ENCODE measurements around the gene COX4I2.
"Not testable (repeated sequence)": the region's sequence is repeated elsewhere in the genome, so short reads cannot be mapped to it uniquely, and the experiment has no call there.

The COX4I2 gene

DNA sequence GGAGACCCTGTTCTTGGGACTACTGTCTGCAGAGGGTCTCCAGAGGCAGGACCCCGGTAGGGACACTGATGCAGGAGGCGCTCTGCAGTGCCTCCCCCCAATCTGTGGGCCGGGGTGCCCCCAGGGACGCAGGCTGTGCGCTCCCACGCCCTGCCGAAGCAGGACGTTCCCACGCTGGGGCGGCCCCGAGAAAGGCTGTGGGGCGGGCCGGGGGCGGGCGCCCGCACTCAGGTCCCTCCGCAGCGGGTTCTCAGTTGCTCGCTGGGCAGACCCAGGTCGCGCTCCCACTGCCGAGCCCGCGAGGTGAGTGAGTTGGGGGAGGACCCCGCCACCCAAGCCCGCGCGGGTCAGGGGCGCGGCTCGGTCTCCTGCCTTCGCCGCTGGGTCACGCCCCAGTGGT is at the start of gene COX4I2:
Gene COX4I2 (plus strand): TSS at position 253 of the 400 bp plus-strand sequence. CDS start 1,106 bp downstream, outside the sequence.
- no peak for DNase-seq (ENCODE audit: low read depth)

DNA sequence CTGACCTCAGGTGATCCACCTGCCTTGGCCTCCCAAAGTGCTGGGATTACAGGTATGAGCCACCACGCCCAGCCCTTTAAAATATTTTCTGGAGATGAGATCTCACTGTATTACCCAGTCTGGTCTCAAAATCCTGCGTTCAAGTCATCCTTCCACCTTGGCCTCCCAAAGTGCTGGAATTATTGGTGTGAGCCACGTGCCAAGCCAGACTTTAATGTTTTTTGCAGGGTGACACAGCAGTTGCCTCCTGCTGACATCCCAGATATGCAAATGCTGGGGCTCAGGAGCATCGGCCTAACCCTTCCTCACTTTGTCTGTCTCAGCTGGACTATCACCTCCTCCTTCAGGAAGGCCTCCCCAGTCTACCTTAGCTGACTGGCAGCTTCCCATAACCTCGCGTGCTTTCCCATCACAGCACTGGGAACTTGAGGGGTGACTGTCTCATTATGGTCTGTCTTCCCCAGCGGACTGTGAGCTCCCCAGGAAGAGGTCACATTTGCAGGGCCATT is 46.9 kb upstream of the COX4I2 start:
- DNase-seq (ENCODE audit: low read depth): no peak

DNA sequence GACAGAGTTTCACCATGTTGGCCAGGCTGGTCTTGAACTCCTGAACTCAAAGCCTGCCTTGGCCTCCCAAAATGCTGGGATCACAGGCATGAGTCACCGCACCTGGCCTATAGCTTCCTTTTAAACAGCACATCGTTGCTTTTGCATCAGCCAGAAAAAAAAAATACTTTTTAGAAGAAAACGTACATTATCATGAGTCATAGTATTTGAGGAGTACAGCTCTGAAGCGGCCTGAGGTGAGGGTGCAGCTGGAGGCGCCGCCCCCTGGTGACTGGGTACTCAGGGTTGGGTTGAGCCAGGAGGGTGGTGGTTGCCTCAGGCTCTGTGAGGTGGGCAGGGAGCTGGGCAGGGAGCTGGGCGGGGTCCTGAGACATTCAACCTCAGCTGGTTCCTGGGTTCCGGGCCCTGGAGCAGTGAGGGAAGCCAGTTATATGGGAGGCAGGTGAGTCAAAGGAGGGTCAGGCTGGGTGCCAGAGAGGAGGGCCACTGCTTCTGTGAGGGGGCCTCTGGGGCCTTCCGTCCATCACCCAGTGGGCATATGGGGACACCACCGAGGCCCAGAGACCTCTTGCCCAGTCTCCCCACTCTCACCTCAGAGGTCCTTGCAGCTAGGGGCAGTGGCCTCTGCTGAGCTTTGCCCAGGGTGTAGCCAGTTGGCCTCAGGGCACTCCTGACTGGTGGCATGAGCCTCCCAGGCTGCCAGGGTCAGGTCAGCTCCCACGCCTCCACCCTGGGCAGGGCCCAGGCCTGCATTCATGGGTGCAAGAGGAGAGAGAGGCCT is 44.3 kb upstream of the COX4I2 start:
- peak; percentile 89 for DNase-seq (ENCODE audit: low read depth)

DNA sequence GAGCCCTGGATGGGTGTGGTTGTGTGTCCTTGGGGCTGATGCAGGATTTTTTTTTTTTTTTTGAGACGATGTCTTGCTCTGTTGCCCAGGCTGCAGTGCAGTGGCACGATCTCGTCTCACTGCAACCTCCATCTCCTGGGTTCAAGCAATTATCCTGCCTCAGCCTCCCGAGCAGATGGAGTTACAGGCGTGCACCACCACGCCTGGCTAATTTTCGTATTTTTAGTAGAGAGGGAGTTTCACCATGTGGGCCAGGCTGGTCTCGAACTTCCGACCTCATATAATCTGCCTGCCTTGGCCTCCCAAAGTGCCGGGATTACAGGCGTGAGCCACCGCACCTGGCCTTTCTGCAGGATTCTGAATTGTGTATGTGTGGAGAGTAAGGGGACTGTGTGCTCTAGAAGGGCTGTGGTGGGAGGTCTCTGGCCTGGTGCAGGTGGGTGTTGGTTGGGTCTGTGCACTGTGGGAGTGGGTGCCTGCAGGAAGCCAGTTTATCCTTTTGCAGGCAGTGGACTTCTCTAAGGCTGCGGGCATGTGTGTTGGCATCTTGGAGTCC is 43.6 kb upstream of the COX4I2 start:
- no peak for DNase-seq (ENCODE audit: low read depth)

DNA sequence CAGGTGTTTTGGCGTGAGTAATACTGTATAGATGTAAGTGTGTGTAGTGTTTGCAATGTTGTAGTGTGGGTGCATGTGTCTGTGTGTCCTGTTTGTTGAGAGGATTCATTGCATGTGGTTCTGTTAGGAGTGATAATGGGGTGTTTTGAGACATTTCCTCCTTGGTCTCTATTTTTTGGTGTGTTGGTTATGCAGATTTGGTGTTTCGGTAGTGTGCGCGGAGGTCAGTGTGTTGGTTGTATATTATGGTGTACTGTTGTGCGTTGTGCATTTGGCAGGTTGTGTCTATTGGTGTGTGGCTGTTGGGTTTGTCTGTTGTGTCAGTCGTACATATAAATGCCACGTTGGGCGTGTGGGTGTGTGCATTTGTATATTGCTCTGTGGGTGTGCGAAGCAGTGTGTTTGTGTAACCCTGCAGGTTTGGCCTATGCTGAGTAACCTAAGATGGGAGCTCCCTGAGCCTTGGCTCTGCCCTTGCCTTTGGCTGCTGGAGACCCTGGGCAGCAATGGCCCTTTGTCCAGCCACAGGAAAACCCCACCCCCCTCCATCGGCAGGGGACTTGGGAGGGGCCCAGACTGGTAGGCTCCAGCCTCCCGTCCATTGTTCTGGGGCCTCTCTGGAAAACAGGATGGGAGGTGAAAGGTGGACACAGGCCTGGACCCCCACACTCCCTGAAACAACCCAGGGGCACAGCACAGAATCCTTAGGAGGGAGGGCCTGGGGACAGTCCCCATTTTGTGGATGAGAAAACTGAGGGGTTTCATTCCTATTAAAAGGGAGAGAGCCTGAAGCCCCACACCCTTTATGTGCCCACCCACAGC is 42.9 kb upstream of the COX4I2 start:
- DNase-seq (ENCODE audit: low read depth): no peak

DNA sequence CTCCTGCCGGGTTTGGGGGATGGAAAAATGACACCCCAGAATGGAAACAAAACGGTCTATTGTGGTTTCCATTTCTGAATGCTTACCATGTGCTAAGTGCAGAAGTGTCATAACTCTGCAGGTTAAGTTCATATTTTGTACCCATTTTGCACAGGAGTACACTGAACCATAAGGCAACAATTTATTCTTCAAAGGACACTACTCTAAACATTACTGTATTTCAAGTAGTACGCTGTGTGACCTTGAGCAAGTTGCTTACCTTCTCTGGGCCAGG is 42.4 kb upstream of the COX4I2 start:
- DNase-seq (ENCODE audit: low read depth): no peak

DNA sequence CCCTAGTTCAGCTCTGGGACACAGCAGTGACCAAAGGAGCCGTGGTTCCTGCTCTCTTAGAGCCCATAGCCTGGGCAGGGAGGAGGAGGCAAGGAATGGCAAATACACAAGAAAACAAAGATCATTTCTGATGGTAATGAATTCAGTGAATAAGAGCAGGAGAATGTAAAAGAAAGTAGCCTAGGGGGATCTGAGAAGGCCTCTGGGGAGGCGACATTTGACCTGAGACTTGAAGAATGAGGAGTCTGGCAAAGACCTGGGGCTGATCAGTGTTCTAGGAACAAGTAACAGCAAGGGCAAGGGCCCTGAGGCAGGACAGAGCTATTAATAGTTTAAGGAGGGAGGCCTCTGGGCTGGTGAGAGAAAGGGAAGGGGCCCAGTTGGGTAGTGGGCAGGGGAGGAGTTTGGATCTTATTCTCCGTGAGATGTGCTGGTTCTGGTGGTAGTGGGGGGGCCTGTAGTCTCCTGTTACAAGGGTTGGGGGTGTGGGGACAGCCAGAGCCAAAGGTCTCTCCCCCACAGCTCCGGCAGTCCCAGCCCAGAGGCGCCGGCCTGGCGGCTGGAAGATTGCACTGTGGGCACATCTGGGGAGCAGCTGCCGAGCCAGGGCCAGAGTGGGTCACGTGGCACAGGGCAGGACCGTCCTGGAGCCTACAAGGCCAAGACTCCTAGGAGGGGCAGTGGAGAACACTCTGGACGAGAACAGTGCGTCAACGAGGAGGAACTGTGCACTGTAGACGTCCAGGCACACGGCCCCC is 41.9 kb upstream of the COX4I2 start:
- peak; percentile 81 for DNase-seq (ENCODE audit: low read depth)

DNA sequence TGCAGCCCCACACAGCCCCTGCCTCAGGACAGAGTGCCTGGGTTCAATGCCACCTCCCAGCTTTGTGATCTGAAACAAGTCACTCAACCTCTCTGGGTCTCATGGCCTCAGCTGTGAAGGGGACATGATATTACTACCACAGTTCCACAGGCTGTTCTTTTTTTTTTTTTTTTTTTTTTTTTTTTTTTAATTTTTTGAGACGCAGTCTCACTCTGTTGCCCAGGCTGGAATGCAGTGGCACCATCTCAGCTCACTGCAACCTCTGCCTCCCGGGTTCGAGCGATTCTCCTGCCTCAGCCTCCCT is 41.3 kb upstream of the COX4I2 start:
- not testable (repeated sequence) for DNase-seq (ENCODE audit: low read depth)

DNA sequence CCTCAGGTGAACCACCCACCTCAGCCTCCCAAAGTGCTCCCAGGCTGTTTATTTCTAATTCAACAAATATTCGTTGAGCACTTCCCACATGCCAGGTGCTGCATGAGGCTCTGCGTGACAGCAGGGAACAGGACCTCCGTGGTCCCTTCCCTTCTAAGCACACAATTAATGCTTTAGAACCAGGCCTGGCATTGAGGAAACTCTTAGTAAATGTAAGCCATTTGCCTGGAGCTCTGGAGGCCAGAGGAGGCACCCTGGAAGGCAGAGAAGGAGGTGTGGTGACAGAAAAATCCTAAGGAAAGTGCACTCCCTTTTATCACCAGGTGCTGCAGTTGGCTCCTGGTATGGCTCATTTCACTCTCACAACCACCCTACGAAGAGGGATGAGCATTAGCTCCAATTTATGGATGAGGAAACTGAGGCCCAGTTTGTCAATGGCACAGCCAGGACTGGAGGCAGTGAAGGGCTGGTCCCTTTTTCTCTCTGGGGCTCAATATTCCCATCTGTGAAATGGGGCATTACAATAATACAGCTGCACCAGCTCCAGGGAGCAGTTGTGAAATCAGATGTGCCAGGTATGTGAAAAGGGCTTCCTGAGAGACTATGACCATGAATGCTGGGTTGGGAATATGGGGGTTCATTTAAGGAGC is 40.8 kb upstream of the COX4I2 start:
- DNase-seq (ENCODE audit: low read depth): no peak

DNA sequence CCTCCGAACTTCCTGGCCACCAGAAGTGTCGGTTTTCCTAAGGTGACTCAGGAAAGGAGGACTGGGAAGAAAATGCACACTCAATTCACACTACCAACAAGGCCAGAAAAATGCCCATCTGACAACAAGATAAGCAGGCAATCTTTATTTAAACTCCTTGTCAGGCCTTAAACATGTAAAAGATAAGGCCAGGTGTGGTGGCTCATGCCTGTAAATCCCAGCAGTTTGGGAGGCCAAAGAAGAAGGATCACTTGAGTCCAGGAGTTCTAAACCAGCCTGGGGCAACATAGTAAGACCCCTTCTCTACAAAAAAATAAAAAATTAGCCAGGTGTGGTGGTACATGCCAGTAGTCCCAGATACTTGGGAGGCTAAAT is 40.2 kb upstream of the COX4I2 start:
- no peak for DNase-seq (ENCODE audit: low read depth)

DNA sequence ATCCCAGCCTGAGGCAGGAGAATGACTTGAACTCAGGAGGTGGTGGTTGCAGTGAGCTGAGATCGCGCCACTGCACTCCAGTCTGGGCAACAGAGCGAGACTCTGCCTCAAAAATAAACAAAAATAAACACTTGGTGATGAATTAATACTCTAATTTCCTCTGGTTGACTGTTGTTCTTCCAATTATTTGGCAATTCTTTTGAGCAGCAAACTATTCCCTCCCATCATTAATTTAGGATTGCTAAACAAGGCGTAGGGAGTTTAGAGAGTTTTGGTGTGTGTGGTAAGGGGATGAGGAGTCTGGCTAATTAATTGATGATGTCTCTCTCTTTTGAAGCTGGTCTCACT is 35.3 kb upstream of the COX4I2 start:
- no peak for DNase-seq (ENCODE audit: low read depth)

DNA sequence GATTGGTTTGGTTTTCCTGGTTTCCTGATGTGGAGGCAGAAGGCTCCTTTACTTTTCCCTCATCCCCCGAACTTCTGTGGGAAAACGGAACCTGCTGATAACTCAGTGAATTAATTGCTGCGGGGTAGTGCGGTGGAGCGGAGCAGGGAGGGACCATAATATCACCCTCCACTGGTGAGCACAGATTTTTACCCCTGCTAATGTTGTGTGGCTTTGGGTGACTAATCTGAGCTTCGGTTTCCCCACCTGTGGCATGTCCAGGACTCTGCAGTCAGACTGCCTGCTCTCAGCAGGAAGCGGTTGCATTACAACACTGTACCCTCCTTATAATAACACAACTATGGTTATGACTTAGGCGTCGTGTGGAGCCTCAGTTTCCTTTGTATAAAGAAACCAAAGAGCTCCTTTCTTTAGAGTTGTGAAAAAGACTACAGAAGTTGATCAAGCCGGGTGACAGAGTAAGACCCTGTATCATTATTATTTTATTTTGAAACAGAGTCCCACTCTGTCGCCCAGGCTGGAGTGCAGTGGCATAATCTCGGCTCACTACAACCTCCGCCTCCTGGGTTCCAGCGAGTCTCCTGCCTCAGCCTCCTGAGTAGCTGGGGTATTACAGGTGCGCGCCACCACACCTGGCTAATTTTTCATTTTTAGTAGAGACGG is 34.8 kb upstream of the COX4I2 start:
- DNase-seq (ENCODE audit: low read depth): no peak

DNA sequence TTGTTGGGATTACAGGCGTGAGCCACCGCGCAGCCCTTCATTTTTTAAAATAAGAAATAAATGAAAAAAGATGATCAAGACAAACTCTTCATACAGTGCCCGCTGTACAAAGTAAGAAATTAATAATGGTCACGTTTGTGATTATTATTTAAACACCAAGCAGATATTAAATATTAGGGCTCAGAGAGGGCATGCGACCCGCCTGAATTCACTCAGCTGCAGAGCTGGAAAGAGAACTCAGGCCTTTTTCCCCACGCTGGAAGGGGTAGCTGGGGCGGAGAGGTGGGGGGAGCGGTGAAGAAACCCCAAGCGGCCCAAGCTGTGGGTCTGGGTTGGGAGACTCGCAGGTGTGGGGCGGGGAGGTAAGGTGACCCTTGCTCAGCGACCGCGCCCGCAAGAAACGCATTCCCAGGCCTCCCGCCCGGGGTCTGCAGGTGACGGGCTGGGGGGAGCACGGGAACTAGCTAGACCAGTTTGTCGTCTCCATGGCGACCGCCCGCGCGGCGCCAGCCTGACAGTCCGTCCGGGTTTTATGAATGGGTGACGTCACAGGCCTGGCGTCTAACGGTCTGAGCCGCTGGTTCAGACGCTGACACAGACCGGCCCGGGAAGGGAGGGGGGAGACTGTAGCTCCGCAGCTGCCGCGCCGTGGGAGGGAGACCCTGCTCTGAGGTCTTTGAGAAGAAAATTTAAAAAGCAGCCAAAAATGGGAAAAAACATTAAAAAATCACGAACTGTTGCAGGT is 33.7 kb upstream of the COX4I2 start:
- DNase-seq (ENCODE audit: low read depth): peak; percentile 80

DNA sequence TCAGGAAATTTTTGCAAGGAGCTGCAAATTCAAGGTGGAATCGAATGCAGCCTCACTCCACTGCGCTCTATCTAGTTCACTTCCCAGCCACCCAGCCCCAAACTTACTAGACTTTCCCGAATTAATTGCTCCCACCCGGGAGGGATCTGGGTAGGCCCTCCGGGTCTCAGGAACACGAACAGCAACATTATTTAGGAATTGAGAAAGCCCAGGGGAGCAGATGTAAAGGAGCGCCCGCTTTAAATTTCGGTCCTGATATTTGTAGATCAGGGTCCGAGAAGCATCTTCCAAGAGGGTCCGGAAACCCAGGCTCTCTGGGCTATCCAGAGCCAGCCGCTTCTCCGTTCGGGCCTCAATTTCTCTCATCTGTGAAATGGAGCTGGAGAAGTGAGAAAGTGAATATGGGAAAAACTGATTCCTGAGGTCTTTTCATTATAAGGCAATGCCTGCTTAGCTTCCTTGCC is 33.1 kb upstream of the COX4I2 start:
- no peak for DNase-seq (ENCODE audit: low read depth)

DNA sequence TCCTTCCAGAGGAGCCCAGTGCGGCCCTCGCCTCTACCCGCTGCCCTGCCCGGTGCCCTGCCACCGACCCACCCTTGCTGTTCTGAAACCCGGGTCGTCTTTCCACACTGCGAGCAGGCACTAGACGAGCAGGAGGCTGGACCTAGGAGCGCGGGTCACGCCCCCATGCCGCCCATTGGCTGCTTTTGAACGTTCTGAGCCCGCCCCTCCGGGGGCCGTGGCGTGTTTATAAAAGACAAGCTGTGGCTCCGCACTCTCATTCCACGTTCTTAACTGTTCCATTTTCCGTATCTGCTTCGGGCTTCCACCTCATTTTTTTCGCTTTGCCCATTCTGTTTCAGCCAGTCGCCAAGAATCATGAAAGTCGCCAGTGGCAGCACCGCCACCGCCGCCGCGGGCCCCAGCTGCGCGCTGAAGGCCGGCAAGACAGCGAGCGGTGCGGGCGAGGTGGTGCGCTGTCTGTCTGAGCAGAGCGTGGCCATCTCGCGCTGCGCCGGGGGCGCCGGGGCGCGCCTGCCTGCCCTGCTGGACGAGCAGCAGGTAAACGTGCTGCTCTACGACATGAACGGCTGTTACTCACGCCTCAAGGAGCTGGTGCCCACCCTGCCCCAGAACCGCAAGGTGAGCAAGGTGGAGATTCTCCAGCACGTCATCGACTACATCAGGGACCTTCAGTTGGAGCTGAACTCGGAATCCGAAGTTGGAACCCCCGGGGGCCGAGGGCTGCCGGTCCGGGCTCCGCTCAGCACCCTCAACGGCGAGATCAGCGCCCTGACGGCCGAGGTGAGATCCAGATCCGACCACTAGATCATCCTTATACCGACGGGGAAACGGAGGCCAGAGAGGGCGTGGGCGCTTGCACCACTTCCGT is 32.4 kb upstream of the COX4I2 start, which contains the start of gene ID1:
Gene ID1 (plus strand): TSS at position 259 of the 871 bp plus-strand sequence. CDS start 99 bp downstream, at position 358.
- peak; percentile 84 for DNase-seq (ENCODE audit: low read depth)

DNA sequence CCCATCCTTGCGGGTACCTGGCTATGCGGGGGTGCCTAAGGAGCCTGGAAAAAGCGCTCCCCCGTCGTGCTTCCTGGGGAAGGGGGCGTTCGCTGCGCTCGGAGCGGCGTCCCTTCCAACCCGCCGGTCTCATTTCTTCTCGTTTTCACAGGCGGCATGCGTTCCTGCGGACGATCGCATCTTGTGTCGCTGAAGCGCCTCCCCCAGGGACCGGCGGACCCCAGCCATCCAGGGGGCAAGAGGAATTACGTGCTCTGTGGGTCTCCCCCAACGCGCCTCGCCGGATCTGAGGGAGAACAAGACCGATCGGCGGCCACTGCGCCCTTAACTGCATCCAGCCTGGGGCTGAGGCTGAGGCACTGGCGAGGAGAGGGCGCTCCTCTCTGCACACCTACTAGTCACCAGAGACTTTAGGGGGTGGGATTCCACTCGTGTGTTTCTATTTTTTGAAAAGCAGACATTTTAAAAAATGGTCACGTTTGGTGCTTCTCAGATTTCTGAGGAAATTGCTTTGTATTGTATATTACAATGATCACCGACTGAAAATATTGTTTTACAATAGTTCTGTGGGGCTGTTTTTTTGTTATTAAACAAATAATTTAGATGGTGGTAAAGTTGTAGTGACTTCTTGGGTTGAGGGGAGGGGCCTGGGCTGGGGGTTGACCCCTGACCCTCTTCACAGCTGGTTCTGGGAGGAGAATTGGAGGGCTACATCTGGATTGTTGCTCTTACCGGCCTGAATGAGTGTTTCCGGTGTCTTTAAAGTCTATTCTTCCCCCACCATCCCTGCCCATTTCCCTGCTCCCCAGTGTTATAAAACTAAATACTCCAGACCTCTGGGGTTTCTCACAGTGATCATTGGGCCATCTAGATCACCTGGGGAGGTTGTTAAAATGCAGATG is 31.6 kb upstream of the COX4I2 start:
- no peak for DNase-seq (ENCODE audit: low read depth)

DNA sequence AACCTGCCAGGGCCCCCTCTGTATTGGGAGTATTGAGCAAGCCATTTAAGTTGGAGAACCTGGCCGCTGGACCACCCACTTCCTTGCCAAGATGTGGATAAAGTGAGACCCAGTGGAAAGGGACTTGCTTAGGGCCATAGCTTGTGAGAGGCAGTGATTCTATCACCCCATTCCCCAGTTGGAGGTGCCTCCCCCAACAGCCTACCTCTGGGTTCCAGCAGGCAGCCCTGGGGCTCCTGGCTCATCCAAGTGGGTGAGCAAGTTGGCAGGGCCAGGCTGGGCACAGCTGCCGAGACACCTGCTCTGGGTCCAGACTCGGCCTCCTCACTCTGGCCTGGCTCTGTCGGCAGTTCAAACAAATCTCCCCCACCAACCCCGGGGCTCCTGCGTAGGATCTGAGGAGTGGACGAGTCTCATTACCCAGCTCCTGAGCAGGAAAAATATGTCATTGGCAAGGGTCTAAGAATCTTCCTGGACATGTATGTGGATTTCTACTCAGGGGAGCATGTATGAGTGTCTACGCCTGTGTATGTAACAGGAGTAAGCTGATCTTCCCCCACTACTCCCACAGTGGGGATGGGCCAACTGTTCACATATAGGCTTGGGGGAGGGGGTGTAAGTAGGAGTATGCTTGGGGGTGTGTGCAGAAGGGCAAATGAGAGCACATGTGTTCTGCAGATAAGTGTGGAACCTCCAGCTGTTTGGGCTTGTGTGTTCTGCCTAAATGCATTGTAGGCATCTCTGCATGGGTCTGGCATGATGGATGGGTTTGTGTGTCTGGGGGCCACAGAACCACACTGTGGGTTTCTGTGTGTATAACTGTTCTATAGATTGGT is 30.7 kb upstream of the COX4I2 start:
- DNase-seq (ENCODE audit: low read depth): no peak

Data from HS-5 (cell line).